Effector memory CD4-positive, alpha-beta T cell (primary cell): ENCODE results near the gene IAH1.

Experiments used
- DNase-seq, 3 donors: peaks; one replicate each; pipeline ENCODE4 v3.0.0-alpha.2; 2020
- H3K27ac ChIP-seq: 2 replicates; pipeline ENCODE4 v1.7.0; 2013; ENCODE audit warnings: mild to moderate bottlenecking, low read length, moderate library complexity; ENCODE audit not compliant: insufficient read depth, poor library complexity, severe bottlenecking
- H3K27me3 ChIP-seq: replicated peaks from 2 replicates; pipeline ENCODE4 v1.7.0; 2013; ENCODE audit warnings: mild to moderate bottlenecking, low read length; ENCODE audit not compliant: insufficient read depth, control insufficient read depth, poor library complexity, severe bottlenecking
- H3K36me3 ChIP-seq: 2 replicates; pipeline ENCODE4 v1.7.0; 2013; ENCODE audit warnings: mild to moderate bottlenecking, low read length, moderate library complexity; ENCODE audit not compliant: control insufficient read depth, insufficient read depth
- H3K4me1 ChIP-seq: 2 replicates; pipeline ENCODE4 v1.7.0; 2013; ENCODE audit warnings: low read length, mild to moderate bottlenecking; ENCODE audit not compliant: control insufficient read depth, insufficient read depth, poor library complexity, severe bottlenecking
- H3K4me3 ChIP-seq: 2 replicates; pipeline ENCODE4 v1.7.0; 2013; ENCODE audit warnings: low read length, low read depth, mild to moderate bottlenecking; ENCODE audit not compliant: insufficient read depth, poor library complexity, severe bottlenecking
- H3K9me3 ChIP-seq: 2 replicates; pipeline ENCODE4 v1.7.0; 2013; ENCODE audit warnings: mild to moderate bottlenecking, low read length, moderate library complexity; ENCODE audit not compliant: control insufficient read depth

The IAH1 gene

GRCh38 chr2:9451231-9451630 is 23.1 kb upstream of the IAH1 start:
- H3K27me3 ChIP-seq = no peaks in the 10 kb centered on the region
- H3K4me3 ChIP-seq = no peak overlapping the region
- no peaks in the 10 kb centered on the region for H3K4me1 ChIP-seq
- no peaks in the 10 kb centered on the region for H3K9me3 ChIP-seq
- no peak overlapping the region for H3K27ac ChIP-seq
- DNase-seq = no peak
- peaks cover 20% of the 10 kb centered on the region for H3K36me3 ChIP-seq

GRCh38 chr2:9460441-9461017 is 13.8 kb upstream of the IAH1 start:
- Histone ChIP-seq H3K27ac (no peak overlapping the region), H3K4me3 (no peak overlapping the region), H3K36me3 (peaks cover 7% of the 10 kb centered on the region), H3K27me3 (no peaks in the 10 kb centered on the region), H3K4me1 (no peaks in the 10 kb centered on the region), H3K9me3 (no peaks in the 10 kb centered on the region)
- no peak for DNase-seq

GRCh38 chr2:9461079-9461478 is 13.3 kb upstream of the IAH1 start:
- no peaks in the 10 kb centered on the region for H3K9me3 ChIP-seq
- H3K36me3 ChIP-seq = peaks cover 7% of the 10 kb centered on the region
- no peak overlapping the region for H3K4me3 ChIP-seq
- H3K4me1 ChIP-seq = no peaks in the 10 kb centered on the region
- no peak overlapping the region for H3K27ac ChIP-seq
- no peak for DNase-seq
- no peaks in the 10 kb centered on the region for H3K27me3 ChIP-seq

- Histone ChIP-seq H3K9me3 (no peaks in the 10 kb centered on the region), H3K36me3 (peaks cover 7% of the 10 kb centered on the region), H3K27ac (no peak overlapping the region), H3K27me3 (no peaks in the 10 kb centered on the region), H3K4me3 (no peak overlapping the region), H3K4me1 (no peaks in the 10 kb centered on the region)
- no peak for DNase-seq
Measured at GRCh38 chr2:9462313-9462712, 12.0 kb upstream of the IAH1 start.

GRCh38 chr2:9462886-9463697 is 11.3 kb upstream of the IAH1 start:
- Histone ChIP-seq H3K4me1 (no peaks in the 10 kb centered on the region), H3K4me3 (no peak overlapping the region), H3K9me3 (no peaks in the 10 kb centered on the region), H3K27ac (no peak overlapping the region), H3K27me3 (no peaks in the 10 kb centered on the region), H3K36me3 (peaks cover 12% of the 10 kb centered on the region)
- no peak for DNase-seq

- no peak for DNase-seq
- Histone ChIP-seq H3K4me1 (no peaks in the 10 kb centered on the region), H3K27ac (no peak overlapping the region), H3K36me3 (peaks cover 12% of the 10 kb centered on the region), H3K27me3 (no peaks in the 10 kb centered on the region), H3K4me3 (no peak overlapping the region), H3K9me3 (no peaks in the 10 kb centered on the region)
Measured at GRCh38 chr2:9463698-9464034, 10.7 kb upstream of the IAH1 start.

GRCh38 chr2:9465170-9465569 is 9.2 kb upstream of the IAH1 start:
- Histone ChIP-seq H3K4me1 (no peaks in the 10 kb centered on the region), H3K36me3 (peaks cover 12% of the 10 kb centered on the region), H3K27ac (no peak overlapping the region), H3K9me3 (no peaks in the 10 kb centered on the region), H3K4me3 (no peak overlapping the region), H3K27me3 (no peaks in the 10 kb centered on the region)
- no peak for DNase-seq

GRCh38 chr2:9466147-9466683 is 8.1 kb upstream of the IAH1 start:
- H3K9me3 ChIP-seq = no peaks in the 10 kb centered on the region
- H3K27me3 ChIP-seq = no peaks in the 10 kb centered on the region
- H3K36me3 ChIP-seq = peaks cover 8% of the 10 kb centered on the region
- H3K4me1 ChIP-seq = no peaks in the 10 kb centered on the region
- no peak for DNase-seq
- no peak overlapping the region for H3K27ac ChIP-seq
- H3K4me3 ChIP-seq = no peak overlapping the region

GRCh38 chr2:9467687-9468086 is 6.7 kb upstream of the IAH1 start:
- H3K27ac ChIP-seq = no peak overlapping the region
- DNase-seq = no peak
- H3K9me3 ChIP-seq = no peaks in the 10 kb centered on the region
- peaks cover 5% of the 10 kb centered on the region for H3K36me3 ChIP-seq
- H3K4me3 ChIP-seq = no peak overlapping the region
- no peaks in the 10 kb centered on the region for H3K4me1 ChIP-seq
- no peaks in the 10 kb centered on the region for H3K27me3 ChIP-seq

- no peak overlapping the region for H3K4me3 ChIP-seq
- H3K36me3 ChIP-seq = peaks cover 5% of the 10 kb centered on the region
- peaks cover 13% of the 10 kb centered on the region for H3K4me1 ChIP-seq
- H3K27me3 ChIP-seq = no peaks in the 10 kb centered on the region
- H3K9me3 ChIP-seq = no peaks in the 10 kb centered on the region
- H3K27ac ChIP-seq = no peak overlapping the region
- no peak for DNase-seq
Measured at GRCh38 chr2:9471206-9471605, 3.1 kb upstream of the IAH1 start.
